Progenitor cell of endocrine pancreas (in vitro differentiated cells): ENCODE results near the gene TFIP11. TPM values are rescaled to one million over a fixed set of nuclear protein-coding genes. Genes with fewer than 3 reads are reported as not detected.

ENCODE experiments used
- DNase-seq: peaks from one replicate; pipeline ENCODE4 v3.0.0; 2021; ENCODE audit warnings: low spot score; ENCODE audit not compliant: unreplicated experiment
- H3K27ac Mint-ChIP-seq: 2 replicates; pipeline ENCODE4 v1.8.0; 2021; ENCODE audit warnings: mild to moderate bottlenecking, moderate library complexity, mixed read lengths
- H3K27me3 Mint-ChIP-seq: 2 replicates; pipeline ENCODE4 v1.8.0; 2021; ENCODE audit warnings: mixed read lengths
- H3K36me3 Mint-ChIP-seq: 2 replicates; pipeline ENCODE4 v1.8.0; 2022; ENCODE audit warnings: mixed read lengths; ENCODE audit not compliant: insufficient read depth
- H3K4me1 Mint-ChIP-seq: 2 replicates; pipeline ENCODE4 v1.8.0; 2021; ENCODE audit warnings: low read depth, mixed read lengths
- H3K4me3 Mint-ChIP-seq: 2 replicates; pipeline ENCODE4 v1.8.0; 2021; ENCODE audit warnings: low read depth, mild to moderate bottlenecking, moderate library complexity, mixed read lengths
- H3K9me3 Mint-ChIP-seq: 2 replicates; pipeline ENCODE4 v1.8.0; 2021; ENCODE audit warnings: low read depth, mixed read lengths
- CTCF ChIP-seq: fragments of 200-600 bp; sonication (generic); IDR thresholded peaks from one replicate; pipeline ENCODE4 v1.5.0; 2021; ENCODE audit warnings: antibody characterized with exemption, mild to moderate bottlenecking; ENCODE audit not compliant: unreplicated experiment
- total RNA-seq: library from RNA; stranded (reverse); gene quantifications from 2 replicates; pipeline ENCODE4 v1.2.1, GENCODE V29; 2021

The TFIP11 gene
- total RNA-seq, 1 donor from 2014 or later, result 36.4 TPM

GRCh38 chr22:26474682-26475081, 37.6 kb downstream of the TFIP11 start:
- no peak overlapping the region for H3K4me3 Mint-ChIP-seq
- peaks cover 26% of the 10 kb centered on the region for H3K36me3 Mint-ChIP-seq
- peaks cover 5% of the 10 kb centered on the region for H3K4me1 Mint-ChIP-seq
- H3K27ac Mint-ChIP-seq, result no peak overlapping the region
- no peaks in the 10 kb centered on the region for H3K27me3 Mint-ChIP-seq
- no peak for DNase-seq
- H3K9me3 Mint-ChIP-seq, result no peaks in the 10 kb centered on the region
- TF ChIP-seq CTCF, result no peak

GRCh38 chr22:26471522-26471921, 40.8 kb downstream of the TFIP11 start:
- no peak for TF ChIP-seq CTCF
- H3K27me3 Mint-ChIP-seq, result no peaks in the 10 kb centered on the region
- H3K27ac Mint-ChIP-seq, result no peak overlapping the region
- H3K9me3 Mint-ChIP-seq, result no peaks in the 10 kb centered on the region
- H3K4me3 Mint-ChIP-seq, result no peak overlapping the region
- peaks cover 22% of the 10 kb centered on the region for H3K36me3 Mint-ChIP-seq
- no peaks in the 10 kb centered on the region for H3K4me1 Mint-ChIP-seq
- no peak for DNase-seq

- Mint-ChIP-seq H3K27ac (no peak overlapping the region), H3K4me1 (no peaks in the 10 kb centered on the region), H3K4me3 (no peak overlapping the region), H3K27me3 (no peaks in the 10 kb centered on the region), H3K9me3 (no peaks in the 10 kb centered on the region), H3K36me3 (peaks cover 20% of the 10 kb centered on the region)
- no peak for TF ChIP-seq CTCF
- DNase-seq, result no peak
These were observed 41.5 kb downstream of the TFIP11 start for GRCh38 chr22:26470807-26471206.

GRCh38 chr22:26466196-26466595, 46.1 kb downstream of the TFIP11 start:
- no peak for TF ChIP-seq CTCF
- H3K9me3 Mint-ChIP-seq, result no peaks in the 10 kb centered on the region
- H3K27ac Mint-ChIP-seq, result no peak overlapping the region
- no peaks in the 10 kb centered on the region for H3K4me1 Mint-ChIP-seq
- no peak for DNase-seq
- no peak overlapping the region for H3K4me3 Mint-ChIP-seq
- H3K36me3 Mint-ChIP-seq, result peaks cover 15% of the 10 kb centered on the region
- H3K27me3 Mint-ChIP-seq, result no peaks in the 10 kb centered on the region

- DNase-seq, result no peak
- Mint-ChIP-seq H3K4me1 (no peaks in the 10 kb centered on the region), H3K36me3 (peaks cover 11% of the 10 kb centered on the region), H3K9me3 (no peaks in the 10 kb centered on the region), H3K27me3 (no peaks in the 10 kb centered on the region), H3K27ac (no peak overlapping the region), H3K4me3 (no peak overlapping the region)
- TF ChIP-seq CTCF, result no peak
These were observed 48.0 kb downstream of the TFIP11 start for GRCh38 chr22:26464312-26464711.
